GM18526 (cell line): ENCODE measurements around the gene PCNX1.

ENCODE experiments used
- POLR2A ChIP-seq: IDR thresholded peaks from 3 replicates; pipeline ENCODE4 v1.6.1; 2011; ENCODE audit not compliant: insufficient read length; ENCODE audit errors: extremely low read depth

The PCNX1 gene

DNA sequence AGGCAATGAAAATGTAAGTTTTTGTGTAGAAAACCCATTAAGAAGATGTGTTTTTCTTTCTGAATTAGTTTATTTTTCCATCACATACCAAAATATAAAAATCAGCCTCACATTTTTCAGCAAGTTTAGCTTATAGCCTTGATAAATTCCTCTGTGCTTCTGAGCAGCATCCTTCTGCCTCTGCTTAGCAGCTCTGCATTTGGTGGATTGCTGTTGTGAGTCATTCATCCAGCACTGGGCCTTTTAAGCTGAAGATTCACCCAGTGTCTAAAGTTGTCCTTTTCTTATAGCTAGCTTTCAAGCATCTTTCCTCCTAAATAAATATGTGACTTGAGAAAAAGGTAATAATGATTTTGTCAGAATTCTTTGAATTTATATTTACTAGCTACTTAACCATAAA is 206.1 kb downstream of the PCNX1 start:
- TF ChIP-seq POLR2A = no peak

- TF ChIP-seq POLR2A = no peak
Observed at GRCh38 chr14:71114565-71114964, 207.3 kb downstream of the PCNX1 start.

GRCh38 chr14:71115306-71115705 is 208.0 kb downstream of the PCNX1 start:
- TF ChIP-seq POLR2A = no peak

DNA sequence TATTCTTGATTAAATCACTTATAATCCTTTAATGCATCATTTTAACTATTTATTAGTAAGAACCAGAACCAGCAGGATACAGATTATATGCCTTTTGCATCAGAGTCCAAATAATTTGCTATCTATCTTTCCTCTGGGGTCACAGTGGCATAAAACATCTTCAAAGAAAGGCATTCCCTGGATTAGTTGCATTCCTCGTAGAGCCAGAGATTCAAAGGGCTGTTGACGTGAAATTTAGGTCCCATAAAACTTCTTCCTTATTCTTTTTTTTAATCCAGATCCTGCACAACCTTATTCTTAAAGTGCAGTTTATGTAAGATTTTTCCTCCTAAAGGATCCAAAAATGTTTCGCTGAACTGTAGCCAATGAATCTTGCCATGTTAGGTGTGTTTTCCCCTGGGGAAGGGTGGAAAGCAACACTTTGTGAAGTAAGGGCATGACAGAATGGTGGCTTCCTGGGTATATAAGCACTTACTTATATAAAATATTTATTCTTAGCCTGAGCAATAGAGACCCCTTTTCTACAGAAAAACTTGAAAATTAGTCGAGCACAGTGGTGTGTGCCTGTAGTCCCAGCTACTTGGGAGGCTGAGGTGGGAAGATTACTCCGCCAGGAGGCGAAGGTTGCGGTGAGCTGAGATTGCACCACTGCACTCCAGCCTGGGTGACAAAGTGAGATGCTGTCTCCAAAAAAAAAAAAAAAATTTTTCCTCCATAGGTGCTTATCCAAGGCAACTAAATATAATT is 208.7 kb downstream of the PCNX1 start:
- no peak for TF ChIP-seq POLR2A

DNA sequence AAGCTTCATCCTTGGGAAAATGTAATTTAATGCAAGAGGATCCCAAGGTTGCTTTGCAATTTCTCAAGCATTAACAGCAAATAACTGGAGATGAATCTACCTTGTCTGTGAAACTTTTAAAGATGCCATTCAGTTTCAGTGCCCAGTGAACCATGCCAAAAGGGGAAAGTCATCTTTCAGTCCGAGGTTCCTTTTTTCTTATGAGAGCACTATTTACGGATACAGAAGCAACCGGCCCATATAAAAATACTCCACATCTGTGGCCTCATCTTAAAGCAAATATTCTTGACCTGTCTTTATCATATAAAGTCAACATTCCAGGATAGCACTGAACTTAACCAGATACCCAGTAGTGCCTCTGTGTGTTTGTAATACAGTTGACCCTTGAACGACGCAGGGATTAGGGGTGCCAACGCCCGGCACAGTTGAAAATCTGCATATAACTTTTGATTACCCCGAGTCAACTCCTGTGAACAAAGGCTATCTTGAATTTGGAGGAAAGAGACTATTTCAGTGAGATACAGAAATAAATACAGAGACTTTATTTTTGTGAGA is 209.4 kb downstream of the PCNX1 start:
- TF ChIP-seq POLR2A = no peak

DNA sequence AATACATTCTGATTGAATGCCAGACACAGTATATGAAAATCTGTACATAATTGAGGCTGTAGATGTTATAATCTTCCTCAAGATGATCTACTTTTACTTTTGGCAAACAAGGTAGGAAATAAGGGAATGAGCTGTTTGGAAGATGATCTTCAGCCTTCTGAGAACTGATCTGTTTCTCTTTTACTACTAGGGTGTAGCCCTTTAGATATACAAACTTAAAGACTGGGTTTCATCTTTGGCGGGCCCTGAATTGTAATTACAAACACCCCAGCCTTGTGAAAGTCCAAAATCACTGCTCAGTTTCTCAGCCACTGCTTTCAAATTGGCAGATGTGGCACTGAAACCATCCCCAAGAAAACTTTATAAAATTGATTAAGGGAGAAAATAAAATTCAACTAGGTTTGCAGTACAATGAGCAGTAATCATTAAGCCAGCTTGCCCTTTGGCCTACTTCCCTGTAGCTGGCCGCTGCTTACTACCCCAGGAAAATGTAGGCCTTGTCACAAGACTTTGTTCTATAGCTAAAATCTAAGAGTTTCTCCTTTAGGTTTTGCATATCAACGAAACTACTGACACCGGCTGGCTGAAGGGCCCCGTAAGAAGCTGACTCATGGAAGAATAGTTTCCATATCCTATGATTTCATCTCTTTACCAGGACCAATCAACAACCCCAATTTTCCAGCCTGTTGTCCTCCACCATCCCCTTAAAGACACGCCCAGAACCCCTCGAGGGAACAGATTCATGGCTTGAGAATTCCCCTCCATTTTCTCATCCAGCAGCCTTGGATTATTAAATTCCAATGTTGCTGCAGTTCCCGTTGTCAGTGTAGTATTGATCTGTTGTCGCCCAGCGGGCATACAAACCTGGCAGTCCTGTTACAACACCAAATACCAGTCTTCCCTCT is 210.8 kb downstream of the PCNX1 start:
- no peak for TF ChIP-seq POLR2A

GRCh38 chr14:71119075-71119474 is 211.8 kb downstream of the PCNX1 start:
- TF ChIP-seq POLR2A = no peak

DNA sequence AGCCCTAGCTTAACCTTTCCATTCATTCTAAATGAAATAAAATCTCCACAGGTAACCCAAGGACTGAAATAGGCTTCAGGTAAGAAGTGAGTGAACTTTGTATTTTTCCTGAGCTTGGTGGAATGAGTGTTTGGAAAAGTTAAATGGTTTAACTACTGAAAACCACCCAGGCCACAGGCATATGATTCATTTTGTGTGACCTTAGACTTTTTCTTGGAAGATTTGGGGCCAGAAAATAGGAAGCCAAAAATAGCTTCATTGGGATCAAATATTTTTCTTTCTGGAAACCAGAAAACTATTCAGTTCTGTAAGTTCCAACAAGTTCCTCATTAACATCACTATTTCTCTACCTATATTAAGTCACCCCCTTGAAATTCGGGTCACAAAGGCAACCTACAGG is 212.6 kb downstream of the PCNX1 start:
- TF ChIP-seq POLR2A = no peak

DNA sequence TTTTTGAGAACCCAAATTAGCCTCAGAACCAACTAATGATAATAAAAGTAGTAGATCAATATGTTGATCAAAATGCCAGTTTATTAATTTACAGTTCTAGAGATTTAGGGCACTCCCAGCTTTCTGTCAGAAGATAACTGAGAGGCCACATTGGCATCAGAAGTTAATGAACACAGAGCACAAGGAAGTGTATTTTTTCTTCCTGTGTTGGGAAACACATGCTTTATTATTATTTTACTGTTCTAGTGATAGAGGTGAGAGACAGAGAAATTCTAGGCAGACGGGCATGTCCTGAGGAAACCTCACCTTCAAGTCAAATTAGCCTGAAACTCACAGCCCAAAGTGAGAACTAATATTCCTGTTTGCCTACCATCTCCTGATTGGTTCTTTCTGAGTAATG is 213.7 kb downstream of the PCNX1 start:
- TF ChIP-seq POLR2A = no peak

- no peak for TF ChIP-seq POLR2A
Observed at GRCh38 chr14:71121711-71122110, 214.5 kb downstream of the PCNX1 start.

- no peak for TF ChIP-seq POLR2A
Observed at GRCh38 chr14:71122866-71123565, 215.8 kb downstream of the PCNX1 start.

- TF ChIP-seq POLR2A = no peak
Observed at GRCh38 chr14:71123579-71124135, 216.4 kb downstream of the PCNX1 start.

DNA sequence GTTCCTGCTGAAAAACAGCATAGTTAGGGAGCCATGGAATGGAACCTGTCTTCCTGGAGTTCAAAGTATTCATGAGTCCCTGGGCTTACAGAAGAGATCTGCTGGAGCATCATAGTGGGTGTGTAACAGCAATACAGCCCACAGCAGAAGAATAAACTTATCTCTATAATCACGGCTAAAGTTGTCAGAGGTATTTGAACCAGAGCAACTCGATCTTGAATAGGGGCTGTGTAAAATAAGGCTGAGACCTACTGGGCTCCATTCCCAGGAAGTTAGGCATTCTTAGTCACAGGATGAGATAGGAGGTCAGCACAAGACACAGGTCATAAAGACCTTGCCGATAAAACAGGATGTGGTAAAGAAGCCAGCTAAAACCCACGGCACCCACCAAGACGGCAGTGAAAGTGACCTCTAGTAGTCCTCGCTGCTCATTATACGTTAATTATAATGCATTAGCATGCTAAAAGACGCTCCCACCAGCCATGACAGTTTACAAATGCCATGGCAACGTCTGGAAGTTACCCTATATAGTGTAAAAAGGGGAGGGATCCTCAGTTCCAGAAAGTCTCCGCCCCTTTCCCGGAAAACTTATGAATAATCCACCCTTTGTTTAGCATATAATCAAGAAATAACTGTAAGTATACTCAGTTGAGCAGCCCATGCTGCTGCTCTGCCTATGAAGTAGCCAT is 223.4 kb downstream of the PCNX1 start:
- TF ChIP-seq POLR2A = no peak

DNA sequence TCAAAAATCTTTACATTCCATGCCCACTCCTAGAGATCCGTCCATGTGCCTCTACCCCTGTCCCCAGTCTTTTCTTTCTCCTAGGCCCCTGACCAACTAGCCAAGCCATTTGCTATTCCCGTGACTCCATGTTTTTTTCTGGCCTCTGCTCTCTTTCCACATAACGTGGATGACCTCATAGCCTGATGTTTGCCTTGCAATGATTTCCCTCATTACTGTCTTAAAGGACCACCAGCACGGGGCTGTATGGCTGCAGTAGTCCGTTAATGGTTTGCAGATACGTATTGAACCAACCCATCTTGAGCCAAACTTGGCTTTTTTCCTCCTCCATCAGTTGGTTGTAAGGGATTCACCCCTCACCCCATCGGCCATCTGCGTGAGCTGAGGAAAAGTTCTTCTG is 226.0 kb downstream of the PCNX1 start:
- TF ChIP-seq POLR2A = no peak

- TF ChIP-seq POLR2A = no peak
Observed at GRCh38 chr14:71135496-71135895, 228.2 kb downstream of the PCNX1 start.

DNA sequence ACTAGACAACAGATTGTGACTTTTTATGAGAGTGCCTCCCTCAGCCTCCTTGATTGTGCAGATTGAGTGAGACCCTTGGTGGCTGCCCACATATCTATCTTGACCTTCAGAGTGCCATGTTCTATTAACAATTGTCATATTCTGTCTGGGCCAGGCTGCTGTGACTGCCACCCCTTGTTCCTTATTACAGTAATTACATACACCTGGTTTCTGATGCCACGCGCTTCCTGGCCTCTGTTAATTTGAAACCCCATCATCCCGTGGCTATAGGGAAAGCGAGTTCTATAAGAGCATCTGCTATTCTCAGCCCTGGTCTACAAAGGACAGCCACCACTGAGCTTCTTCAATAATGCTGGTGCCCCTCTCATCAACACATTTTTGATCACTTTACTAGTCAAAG is 228.7 kb downstream of the PCNX1 start:
- no peak for TF ChIP-seq POLR2A
